Measurements from ENCODE around the gene ANO3. TPM values are rescaled to one million over a fixed set of nuclear protein-coding genes. Genes with fewer than 3 reads are reported as not detected.

Gene ANO3
- total and polyA plus RNA-seq, 2 experiments from 2014 or later: not detected

- Histone ChIP-seq H3K27me3 (no peaks in the 10 kb centered on the region), H3K4me3 (no peak overlapping the region), H3K27ac (peak overlapping the region; percentile 31), H3K36me3 (no peaks in the 10 kb centered on the region), H3K9me3 (ENCODE audit: low read depth) (no peaks in the 10 kb centered on the region), H3K4me1 (ENCODE audit: low read depth) (peaks cover 16% of the 10 kb centered on the region)
- peak in 1 of 2 donors; percentile 9 for DNase-seq (ENCODE audit: low read depth in 1 of 2, low spot score in 1 of 2)
- no peak for TF ChIP-seq CTCF (IDR thresholded peaks at IDR 0.05; ENCODE audit: low read depth, low read length)
These were observed 377.0 kb downstream of the ANO3 start for GRCh38 chr11:26708736-26709456.

- no peak for TF ChIP-seq CTCF (IDR thresholded peaks at IDR 0.05; ENCODE audit: low read depth, low read length)
- Histone ChIP-seq H3K27me3 (no peaks in the 10 kb centered on the region), H3K9me3 (ENCODE audit: low read depth) (no peaks in the 10 kb centered on the region), H3K4me1 (ENCODE audit: low read depth) (peaks cover 10% of the 10 kb centered on the region), H3K4me3 (no peak overlapping the region), H3K27ac (no peak overlapping the region), H3K36me3 (no peaks in the 10 kb centered on the region)
- DNase-seq (ENCODE audit: low read depth in 1 of 2, low spot score in 1 of 2): no peak
These were observed 378.6 kb downstream of the ANO3 start for GRCh38 chr11:26710489-26710888.

GRCh38 chr11:26712497-26712896 lies 380.6 kb downstream of the ANO3 start:
- Histone ChIP-seq H3K4me1 (ENCODE audit: low read depth) (peaks cover 10% of the 10 kb centered on the region), H3K9me3 (ENCODE audit: low read depth) (no peaks in the 10 kb centered on the region), H3K4me3 (no peak overlapping the region), H3K36me3 (no peaks in the 10 kb centered on the region), H3K27me3 (no peaks in the 10 kb centered on the region), H3K27ac (no peak overlapping the region)
- DNase-seq (ENCODE audit: low read depth in 1 of 2, low spot score in 1 of 2): no peak
- TF ChIP-seq CTCF (IDR thresholded peaks at IDR 0.05; ENCODE audit: low read depth, low read length): no peak

Other genes starting within 250 kb of the ANO3 start
- not detected in 2 replicates for gene MUC15, start 240.1 kb downstream of the ANO3 start, total RNA-seq
- gene MUC15, start 240.1 kb downstream of the ANO3 start, polyA plus RNA-seq: not detected in 2 replicates